Glutamatergic neuron (in vitro differentiated cells): ENCODE results near the gene KSR1. TPM values are rescaled to one million over a fixed set of nuclear protein-coding genes. Genes with fewer than 3 reads are reported as not detected.

ENCODE experiments used
- DNase-seq: peaks from one replicate; pipeline ENCODE4 v3.0.0; 2022
- H3K27ac Mint-ChIP-seq: one replicate; pipeline ENCODE4 v1.8.0; 2020; ENCODE audit warnings: mild to moderate bottlenecking, mixed read lengths, inconsistent platforms; ENCODE audit not compliant: unreplicated experiment
- H3K27me3 Mint-ChIP-seq: one replicate; pipeline ENCODE4 v1.8.0; 2020; ENCODE audit warnings: mild to moderate bottlenecking, moderate library complexity, mixed read lengths, inconsistent platforms; ENCODE audit not compliant: unreplicated experiment
- H3K36me3 Mint-ChIP-seq: one replicate; pipeline ENCODE4 v1.8.0; 2020; ENCODE audit warnings: mild to moderate bottlenecking, mixed read lengths, inconsistent platforms; ENCODE audit not compliant: unreplicated experiment
- H3K4me1 Mint-ChIP-seq: one replicate; pipeline ENCODE4 v1.8.0; 2020; ENCODE audit warnings: mild to moderate bottlenecking, low read depth, mixed read lengths, inconsistent platforms; ENCODE audit not compliant: unreplicated experiment
- H3K4me3 Mint-ChIP-seq: one replicate; pipeline ENCODE4 v1.8.0; 2020; ENCODE audit warnings: mild to moderate bottlenecking, mixed read lengths, inconsistent platforms; ENCODE audit not compliant: unreplicated experiment
- H3K9me3 Mint-ChIP-seq: one replicate; pipeline ENCODE4 v1.8.0; 2020; ENCODE audit warnings: mild to moderate bottlenecking, moderate library complexity, mixed read lengths, inconsistent platforms; ENCODE audit not compliant: unreplicated experiment
- CTCF ChIP-seq: fragments of 200-600 bp; sonication (generic); IDR thresholded peaks from one replicate; pipeline ENCODE4 v1.5.0; 2021; ENCODE audit not compliant: partially characterized antibody, unreplicated experiment
- total RNA-seq: library from RNA; stranded (reverse); fragmentation: NEBNext Ultra II Directional; extraction: Animal tissue kit (Norgen Biotek cat#: 25700); gene quantifications from one replicate; pipeline ENCODE4 v1.2.1, GENCODE V29; 2021; ENCODE audit not compliant: unreplicated experiment

KSR1 gene
- total RNA-seq, 1 donor from 2014 or later: 203 TPM

GRCh38 chr17:27535178-27535928 is 79.1 kb downstream of the KSR1 start:
- no peaks in the 10 kb centered on the region for H3K36me3 Mint-ChIP-seq
- TF ChIP-seq CTCF: no peak
- peaks cover 9% of the 10 kb centered on the region for H3K27me3 Mint-ChIP-seq
- peaks cover 12% of the 10 kb centered on the region for H3K9me3 Mint-ChIP-seq
- peaks cover 63% of the 10 kb centered on the region for H3K4me1 Mint-ChIP-seq
- no peak overlapping the region for H3K27ac Mint-ChIP-seq
- H3K4me3 Mint-ChIP-seq: peak overlapping the region; percentile 16
- no peak for DNase-seq

GRCh38 chr17:27535975-27536374 is 79.7 kb downstream of the KSR1 start:
- Mint-ChIP-seq H3K4me1 (peaks cover 62% of the 10 kb centered on the region), H3K36me3 (no peaks in the 10 kb centered on the region), H3K27ac (no peak overlapping the region)

GRCh38 chr17:27536781-27537180 is 80.5 kb downstream of the KSR1 start:
- Mint-ChIP-seq H3K27ac (peak overlapping the region; percentile 57), H3K4me1 (peaks cover 58% of the 10 kb centered on the region), H3K9me3 (peaks cover 15% of the 10 kb centered on the region), H3K27me3 (peaks cover 11% of the 10 kb centered on the region), H3K4me3 (no peak overlapping the region), H3K36me3 (no peaks in the 10 kb centered on the region)
- no peak for DNase-seq
- TF ChIP-seq CTCF: no peak

More at GRCh38 chr17:27535975-27536374, 79.7 kb downstream of the KSR1 start:
- TF ChIP-seq CTCF: no peak
- Mint-ChIP-seq H3K9me3 (peaks cover 10% of the 10 kb centered on the region), H3K27me3 (peaks cover 9% of the 10 kb centered on the region), H3K4me3 (peak overlapping the region; percentile 16)
- no peak for DNase-seq

GRCh38 chr17:27538156-27538955 is 82.1 kb downstream of the KSR1 start:
- H3K9me3 Mint-ChIP-seq: peaks cover 15% of the 10 kb centered on the region
- peaks cover 9% of the 10 kb centered on the region for H3K27me3 Mint-ChIP-seq
- DNase-seq: no peak
- no peak overlapping the region for H3K27ac Mint-ChIP-seq
- TF ChIP-seq CTCF: no peak
- H3K4me3 Mint-ChIP-seq: no peak overlapping the region
- no peaks in the 10 kb centered on the region for H3K36me3 Mint-ChIP-seq
- peaks cover 58% of the 10 kb centered on the region for H3K4me1 Mint-ChIP-seq

- H3K27me3 Mint-ChIP-seq: peaks cover 9% of the 10 kb centered on the region
- H3K27ac Mint-ChIP-seq: peak overlapping the region; percentile 48
- H3K4me3 Mint-ChIP-seq: no peak overlapping the region
- H3K4me1 Mint-ChIP-seq: peaks cover 51% of the 10 kb centered on the region
- no peaks in the 10 kb centered on the region for H3K36me3 Mint-ChIP-seq
- H3K9me3 Mint-ChIP-seq: peaks cover 13% of the 10 kb centered on the region
- DNase-seq: no peak
- TF ChIP-seq CTCF: no peak
These were observed 82.9 kb downstream of the KSR1 start for GRCh38 chr17:27539152-27539551.
